Measurements from ENCODE around the gene BCL7C. TPM values are rescaled to one million over a fixed set of nuclear protein-coding genes. Genes with fewer than 3 reads are reported as not detected.

BCL7C gene
- total RNA-seq, 1 experiment from 2014 or later: 66.9 TPM

- H2AFZ ChIP-seq: no peak overlapping the region
- H3K4me1 ChIP-seq (replicated peaks; ENCODE audit: insufficient read depth): no peaks in the 10 kb centered on the region
- POLR2A ChIA-PET (ENCODE audit: unreplicated experiment): no interaction called here
- H3K79me2 ChIP-seq (ENCODE audit: low read depth): no peaks in the 10 kb centered on the region
- H3K27me3 ChIP-seq (ENCODE audit: insufficient read depth, low read depth): no peaks in the 10 kb centered on the region
- TF ChIP-seq CTCF (conservative IDR thresholded peaks at IDR 0.05) (no peak), EZH2 (IDR thresholded peaks at IDR 0.05; ENCODE audit: low read depth) (no peak)
- no peaks in the 10 kb centered on the region for H3K9me3 ChIP-seq (ENCODE audit: insufficient read depth, low read depth)
- H3K9me2 ChIP-seq (ENCODE audit: insufficient read depth): no peaks in the 10 kb centered on the region
- DNase-seq: no peak
- H4K20me1 ChIP-seq (ENCODE audit: insufficient read depth): no peaks in the 10 kb centered on the region
- H3F3A ChIP-seq (ENCODE audit: insufficient read depth, low read depth): peaks cover 26% of the 10 kb centered on the region; the same call in 1 of the 2 replicates
- BruUV-seq (replicated peaks): no TSS peak
- intact Hi-C loops (cut with micrococcal nuclease; ENCODE audit: unreplicated experiment): no loop called here
- H3K4me2 ChIP-seq: no peak overlapping the region
- 0 out of 2 replicates have a peak, but pooled peaks cover 7% of the 10 kb centered on the region for H3K36me3 ChIP-seq (ENCODE audit: low read depth)
- H3K27ac ChIP-seq: no peak overlapping the region
- CTCF ChIA-PET: no interaction called here
- no peak overlapping the region for H3K4me3 ChIP-seq
These were observed 7.7 kb downstream of the BCL7C start for GRCh38 chr16:30886145-30886544.

GRCh38 chr16:30885196-30885595 is 8.7 kb downstream of the BCL7C start:
- H3K4me1 ChIP-seq (replicated peaks; ENCODE audit: insufficient read depth): no peaks in the 10 kb centered on the region
- no peaks in the 10 kb centered on the region for H4K20me1 ChIP-seq (ENCODE audit: insufficient read depth)
- no peak overlapping the region for H3K4me3 ChIP-seq
- peaks cover 26% of the 10 kb centered on the region; the same call in 1 of the 2 replicates for H3F3A ChIP-seq (ENCODE audit: insufficient read depth, low read depth)
- H3K9me2 ChIP-seq (ENCODE audit: insufficient read depth): no peaks in the 10 kb centered on the region
- H2AFZ ChIP-seq: no peak overlapping the region
- no peaks in the 10 kb centered on the region for H3K79me2 ChIP-seq (ENCODE audit: low read depth)
- H3K9me3 ChIP-seq (ENCODE audit: insufficient read depth, low read depth): no peaks in the 10 kb centered on the region
- intact Hi-C loops (cut with micrococcal nuclease; ENCODE audit: unreplicated experiment): no loop called here
- POLR2A ChIA-PET (ENCODE audit: unreplicated experiment): no interaction called here
- no peak for TF ChIP-seq EZH2 (IDR thresholded peaks at IDR 0.05; ENCODE audit: low read depth)
- no peak for TF ChIP-seq CTCF (conservative IDR thresholded peaks at IDR 0.05)
- BruUV-seq (replicated peaks): no TSS peak
- no peak overlapping the region for H3K27ac ChIP-seq
- CTCF ChIA-PET: no interaction called here
- no peaks in the 10 kb centered on the region for H3K27me3 ChIP-seq (ENCODE audit: insufficient read depth, low read depth)
- no peak for DNase-seq
- H3K4me2 ChIP-seq: no peak overlapping the region
- H3K36me3 ChIP-seq (ENCODE audit: low read depth): 0 out of 2 replicates have a peak, but pooled peaks cover 7% of the 10 kb centered on the region

- Histone ChIP-seq H3K9me2 (ENCODE audit: insufficient read depth) (no peaks in the 10 kb centered on the region), H3K9me3 (ENCODE audit: insufficient read depth, low read depth) (no peaks in the 10 kb centered on the region), H3K27me3 (ENCODE audit: insufficient read depth, low read depth) (no peaks in the 10 kb centered on the region), H3K4me1 (replicated peaks; ENCODE audit: insufficient read depth) (no peaks in the 10 kb centered on the region), H3K27ac (no peak overlapping the region), H3K4me2 (no peak overlapping the region), H3F3A (ENCODE audit: insufficient read depth, low read depth) (peaks cover 26% of the 10 kb centered on the region; the same call in 1 of the 2 replicates), H4K20me1 (ENCODE audit: insufficient read depth) (no peaks in the 10 kb centered on the region), H3K79me2 (ENCODE audit: low read depth) (no peaks in the 10 kb centered on the region), H2AFZ (no peak overlapping the region), H3K4me3 (no peak overlapping the region), H3K36me3 (ENCODE audit: low read depth) (0 out of 2 replicates have a peak, but pooled peaks cover 7% of the 10 kb centered on the region)
- no TSS peak for BruUV-seq (replicated peaks)
- no peak for TF ChIP-seq CTCF (conservative IDR thresholded peaks at IDR 0.05)
- no peak for TF ChIP-seq EZH2 (IDR thresholded peaks at IDR 0.05; ENCODE audit: low read depth)
- POLR2A ChIA-PET (ENCODE audit: unreplicated experiment): no interaction called here
- no peak for DNase-seq
- CTCF ChIA-PET: interaction anchor here (0.6 kb wide), 1 partner anchor 240 kb away, joined by 7 read pairs; no protein-coding TSS in a partner anchor
- intact Hi-C loops (cut with micrococcal nuclease; ENCODE audit: unreplicated experiment): no loop called here
These were observed 9.1 kb downstream of the BCL7C start for GRCh38 chr16:30884760-30885159.

Data from PC-9 (cell line).